ENCODE measurements around the gene ST7L.

The ST7L gene

DNA sequence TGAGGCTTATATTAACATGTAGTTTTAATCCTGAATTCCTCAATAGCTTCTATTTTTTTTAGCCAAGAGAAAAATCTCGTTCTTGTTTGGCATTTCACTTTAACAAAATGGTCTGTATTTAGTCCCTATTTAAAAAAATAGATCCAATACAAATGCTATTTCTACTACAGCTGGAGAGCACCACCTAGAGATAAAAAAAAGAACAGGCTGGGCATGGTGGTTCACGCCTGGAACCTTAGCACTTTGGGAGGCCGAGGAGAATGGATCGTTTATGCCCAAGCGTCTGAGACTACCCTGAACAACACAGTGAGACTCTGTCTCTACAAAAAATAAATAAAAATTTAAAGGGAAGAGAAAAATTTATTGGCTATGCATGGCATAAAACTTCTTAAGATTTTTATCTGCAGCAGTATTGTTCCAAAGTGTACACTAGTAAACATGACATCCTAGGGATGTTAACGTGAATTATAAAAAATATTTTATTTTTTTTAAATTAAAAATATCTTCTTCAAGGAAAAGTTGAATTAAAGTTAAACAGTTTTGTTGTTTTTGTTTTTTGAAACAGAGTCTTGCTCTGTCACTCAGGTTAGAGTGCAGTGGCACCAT lies 4.4 kb downstream of the ST7L start:
- no peak for DNase-seq

DNA sequence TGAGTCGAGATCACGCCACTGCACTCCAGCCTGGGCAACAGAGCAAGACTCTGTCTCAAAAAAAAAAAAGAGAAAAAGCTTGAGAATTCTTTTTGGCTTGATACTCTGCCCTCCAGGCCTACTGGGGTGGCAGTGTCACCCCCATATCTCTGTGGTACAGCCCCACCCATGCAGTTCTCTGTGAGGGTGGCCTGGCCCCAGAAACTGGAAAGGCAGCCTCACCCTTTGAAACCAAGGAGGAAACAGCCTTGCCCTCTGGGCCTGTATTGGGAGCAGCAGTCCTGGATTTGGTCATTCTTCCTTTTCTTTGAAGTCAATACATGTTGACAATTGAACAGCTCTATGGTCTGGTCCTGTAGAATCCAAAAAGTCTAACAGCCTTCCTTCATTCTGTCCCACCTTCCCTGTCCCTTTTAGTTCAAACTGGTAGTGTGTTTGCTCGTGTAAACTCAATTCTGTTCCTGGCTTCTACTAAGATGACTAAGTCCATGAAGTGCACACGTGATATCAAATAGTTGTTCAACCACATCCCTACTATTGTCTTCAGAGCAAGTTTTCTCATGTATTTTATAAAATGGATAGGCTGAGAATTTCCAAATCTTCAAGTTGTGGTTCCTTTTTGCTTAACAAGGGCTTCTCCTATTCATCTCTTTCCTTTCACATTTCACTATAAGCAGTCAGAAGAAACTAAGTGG lies 13.2 kb downstream of the ST7L start:
- DNase-seq: no peak

DNA sequence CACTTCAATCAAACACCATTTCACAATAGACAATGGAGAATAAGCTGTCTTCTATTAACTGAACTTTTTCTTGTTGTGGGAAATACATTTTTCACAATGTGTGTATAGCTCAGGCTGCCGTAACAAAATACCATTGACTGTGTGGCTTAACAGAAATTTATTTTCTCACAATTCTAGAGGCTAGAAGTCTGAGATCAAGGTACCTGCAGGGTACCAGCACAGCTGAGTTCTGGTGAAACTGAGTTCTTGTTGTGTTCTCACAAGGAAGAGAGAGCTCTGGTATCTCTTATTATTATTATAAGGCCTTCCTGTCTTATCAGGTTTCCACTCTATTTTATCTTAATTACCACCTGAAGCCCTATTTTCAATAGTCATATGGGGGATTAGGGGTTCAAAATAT lies 15.4 kb downstream of the ST7L start:
- DNase-seq: no peak

DNA sequence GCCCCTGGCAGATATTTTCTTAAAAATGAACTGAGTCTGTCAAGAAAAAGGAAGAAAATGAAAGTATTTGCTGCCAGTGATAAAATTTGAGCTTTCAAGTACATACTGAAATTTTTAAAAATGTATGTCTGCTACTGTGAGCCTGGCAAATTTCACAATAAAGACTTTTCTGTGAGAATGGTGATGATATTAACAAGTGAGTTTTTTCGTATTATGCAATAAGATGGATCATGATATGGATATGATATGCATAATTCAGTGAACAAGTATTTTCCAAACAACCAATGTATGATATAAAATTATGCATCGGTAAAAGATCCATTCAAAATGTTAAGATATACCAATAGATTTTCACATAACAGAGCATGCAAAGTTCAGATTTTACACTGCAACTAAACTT lies 15.9 kb downstream of the ST7L start:
- no peak for DNase-seq

DNA sequence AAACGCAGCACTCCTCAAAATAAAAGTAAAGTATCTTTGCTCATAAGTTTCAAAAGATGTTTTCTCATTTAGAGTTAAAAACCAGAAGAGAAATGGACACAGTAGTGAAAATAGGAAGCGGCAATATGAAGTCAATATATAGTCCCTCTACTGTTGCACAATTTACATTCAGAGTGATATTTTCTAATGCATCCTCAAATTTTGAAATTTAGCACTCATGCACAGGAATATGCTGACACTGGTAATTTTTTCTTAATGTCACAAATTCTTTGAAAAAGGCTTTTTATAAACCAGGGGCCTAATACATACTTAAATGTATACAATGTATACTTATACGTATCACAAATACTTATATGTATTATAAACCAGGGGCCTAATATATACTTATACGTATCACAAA lies 19.5 kb downstream of the ST7L start:
- DNase-seq: no peak

DNA sequence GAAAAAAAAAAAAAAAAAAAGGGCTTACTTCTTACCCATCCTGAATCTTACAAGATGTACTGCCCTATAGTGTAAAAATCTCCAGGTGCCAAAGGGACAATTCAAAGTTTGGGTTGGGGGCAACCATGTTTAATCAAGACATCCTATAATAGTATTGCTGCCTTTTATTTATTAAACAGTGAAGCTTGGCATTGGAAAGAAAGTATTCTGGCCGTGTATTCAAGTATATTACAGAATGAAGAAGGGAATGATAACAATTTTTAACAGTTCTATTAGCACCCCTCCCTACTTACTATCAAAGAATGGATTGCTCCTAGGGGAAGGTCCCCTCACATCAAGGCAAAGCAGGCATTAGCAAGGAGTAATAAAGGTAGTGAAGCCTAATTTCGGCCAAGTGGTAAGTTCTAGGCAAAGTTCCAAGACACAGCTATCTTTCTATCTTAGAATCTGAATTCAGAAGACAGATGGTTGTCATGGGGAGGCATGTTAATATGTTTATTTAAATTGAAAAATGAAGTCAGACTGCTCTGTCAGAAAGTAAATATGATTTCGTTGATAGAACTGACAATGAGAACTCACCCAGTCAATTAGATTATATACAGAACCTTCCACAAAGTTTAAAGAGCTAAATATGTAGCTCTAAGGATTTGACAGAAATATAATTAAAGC lies 24.6 kb downstream of the ST7L start:
- DNase-seq: no peak

DNA sequence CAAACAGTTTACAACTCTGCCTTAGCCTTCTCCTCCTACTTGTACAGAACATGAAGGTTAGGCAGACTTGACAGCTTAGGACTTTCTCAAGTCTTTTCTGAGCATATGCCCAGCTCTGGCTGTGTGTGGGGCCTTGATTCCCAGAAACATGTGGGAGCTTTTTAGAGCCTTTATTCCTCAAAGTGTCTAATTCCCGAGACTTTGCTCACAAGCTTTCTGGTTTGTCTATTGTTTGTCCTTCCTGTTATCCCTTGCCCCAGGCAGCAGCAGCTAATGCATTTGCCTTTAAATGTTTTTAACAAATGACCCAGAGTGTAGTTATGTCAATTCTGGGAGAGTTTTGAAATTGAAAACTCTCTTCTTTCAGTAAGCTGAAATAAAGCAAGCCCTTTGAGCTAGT lies 29.2 kb downstream of the ST7L start:
- DNase-seq: no peak

DNA sequence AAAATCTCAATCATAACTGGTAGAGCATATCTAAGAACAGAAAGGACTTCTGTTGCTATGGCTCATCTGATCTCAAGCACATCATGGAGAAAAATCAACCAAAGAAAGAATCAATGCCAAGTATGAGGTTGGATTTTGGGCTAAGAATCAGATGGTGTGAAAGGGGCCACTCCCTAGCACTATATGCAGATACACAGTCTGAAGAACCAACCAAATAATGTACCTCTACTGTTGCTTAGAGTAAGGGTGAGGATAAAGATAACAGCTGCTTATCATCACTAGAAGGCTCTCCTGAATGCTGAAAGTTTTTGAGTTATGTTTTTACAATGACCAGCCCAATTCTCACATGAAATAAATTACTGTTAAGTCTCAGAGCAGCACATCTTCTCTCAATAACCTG lies 35.6 kb downstream of the ST7L start:
- no peak for DNase-seq

DNA sequence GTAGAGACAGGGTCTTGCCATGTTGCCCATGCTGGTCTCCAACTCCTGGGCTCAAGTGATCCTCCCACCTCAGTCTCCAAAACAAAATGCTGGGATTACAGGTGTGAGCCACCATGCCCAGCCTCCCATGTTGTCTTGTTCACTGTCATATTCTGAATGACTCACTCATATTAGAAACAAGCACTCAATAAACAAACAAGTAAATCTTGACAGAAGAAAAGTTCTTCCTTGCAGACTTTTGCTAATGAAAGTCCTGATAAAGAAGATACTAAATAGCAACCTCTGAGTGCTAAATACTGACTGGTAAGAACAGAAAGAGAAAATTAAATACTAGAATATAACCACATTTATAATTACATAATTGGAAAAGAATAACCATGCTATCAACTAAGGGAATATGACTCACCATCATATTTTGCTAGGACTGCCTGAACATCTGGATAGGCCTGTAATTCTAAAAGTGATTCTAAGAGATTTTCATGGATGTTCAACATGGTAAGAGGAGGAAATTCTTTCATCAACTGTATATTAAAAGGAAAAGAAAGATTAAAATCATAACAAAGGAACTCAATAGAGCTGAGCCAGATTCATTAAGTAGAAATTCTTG lies 37.3 kb downstream of the ST7L start:
- DNase-seq: no peak

DNA sequence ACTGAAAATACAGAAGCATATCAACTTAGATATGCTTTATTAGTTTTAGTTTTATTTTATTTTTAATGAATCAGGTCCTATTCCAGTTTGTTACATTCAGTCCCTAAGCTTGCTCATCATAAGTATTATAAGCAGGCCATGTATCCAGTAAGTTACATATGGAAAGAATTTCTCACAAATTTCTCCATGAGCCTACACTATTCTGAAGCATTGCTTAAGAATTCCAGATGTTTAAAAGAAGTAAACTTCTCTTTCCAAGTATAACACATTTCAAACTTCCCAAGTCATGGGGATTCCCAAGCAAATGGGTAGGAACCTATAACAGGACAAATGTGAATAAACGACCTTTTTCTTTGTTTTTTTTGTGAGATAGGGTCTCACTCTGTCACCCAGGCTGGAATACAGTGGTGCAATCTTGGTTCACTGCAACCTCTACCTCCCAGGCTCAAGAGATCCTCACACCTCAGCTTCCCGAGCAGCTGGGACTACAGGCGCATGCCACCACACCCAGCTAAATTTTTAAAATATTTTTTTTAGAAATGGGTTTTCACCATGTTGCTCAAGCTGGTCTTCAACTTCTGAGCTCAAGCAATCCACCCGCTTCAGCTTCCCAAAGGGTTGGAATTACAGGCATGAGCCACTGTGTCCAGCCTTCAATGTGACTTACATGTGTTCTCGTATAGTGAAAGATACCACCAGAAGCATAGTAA lies 39.0 kb downstream of the ST7L start:
- DNase-seq: no peak

DNA sequence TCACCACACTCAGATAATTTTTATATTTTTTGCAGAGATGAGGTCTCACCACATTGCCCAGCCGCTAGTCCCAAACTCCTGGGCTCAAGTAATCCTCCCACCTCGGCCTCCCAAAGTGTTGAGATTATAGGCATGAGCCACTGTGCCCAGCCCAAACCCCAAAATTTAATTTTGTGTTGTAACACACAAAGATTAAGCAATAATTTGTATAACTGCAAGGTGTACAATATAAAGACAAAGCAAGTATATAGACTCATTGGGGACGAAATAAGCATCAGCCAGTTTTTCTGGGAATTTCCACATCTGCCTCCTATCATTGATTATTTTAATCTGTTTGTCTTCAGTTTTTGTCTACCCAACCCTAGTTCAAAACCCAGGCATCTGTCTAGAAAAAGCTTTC lies 42.7 kb downstream of the ST7L start:
- no peak for DNase-seq

DNA sequence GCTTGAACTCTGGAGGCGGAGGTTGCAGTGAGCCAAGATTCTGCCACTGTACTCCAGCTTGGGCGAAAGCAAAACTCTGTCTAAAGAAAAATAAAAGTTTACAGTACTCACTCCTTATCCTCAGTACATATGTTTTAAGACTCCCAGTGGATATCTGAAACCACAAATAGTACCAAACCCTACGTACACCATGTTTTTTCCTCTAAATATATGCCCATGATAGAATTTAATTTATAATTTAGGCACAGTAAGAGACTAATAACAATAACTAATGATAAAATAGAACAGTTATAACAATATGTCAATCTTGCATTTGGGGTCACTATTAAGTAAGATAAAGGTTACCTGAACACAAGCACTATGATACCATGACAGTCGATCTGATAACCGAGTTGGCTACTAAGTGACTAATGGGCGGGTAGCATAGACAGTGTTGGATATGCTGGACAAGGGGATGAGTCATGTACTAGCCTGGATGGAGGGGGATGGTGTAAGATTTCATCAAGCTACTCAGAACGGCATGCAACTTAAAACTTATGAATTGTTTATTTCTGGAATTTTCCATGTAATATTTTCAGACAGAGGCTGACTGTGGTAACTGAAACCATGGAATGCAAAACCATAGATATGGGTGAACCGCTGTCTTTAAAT lies 43.7 kb downstream of the ST7L start:
- DNase-seq: no peak

DNA sequence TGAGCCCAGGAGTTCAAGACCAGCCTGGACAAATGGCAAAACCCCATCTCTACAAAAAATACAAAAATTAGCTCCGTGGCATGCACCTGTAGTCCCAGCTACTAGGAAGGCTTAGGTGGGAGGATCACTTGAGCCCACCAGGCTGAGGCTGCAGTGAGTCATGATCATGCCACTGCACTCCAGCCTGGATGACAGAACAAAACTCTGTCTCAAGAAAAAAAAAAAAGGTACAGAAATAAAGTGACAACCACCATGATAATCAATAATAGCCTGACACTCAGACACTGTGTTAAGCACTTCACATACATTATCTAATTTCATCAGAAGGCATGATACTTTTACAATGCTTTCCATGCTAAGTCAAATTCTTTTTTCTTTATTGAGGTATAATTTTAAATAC lies 53.1 kb downstream of the ST7L start:
- DNase-seq: no peak

DNA sequence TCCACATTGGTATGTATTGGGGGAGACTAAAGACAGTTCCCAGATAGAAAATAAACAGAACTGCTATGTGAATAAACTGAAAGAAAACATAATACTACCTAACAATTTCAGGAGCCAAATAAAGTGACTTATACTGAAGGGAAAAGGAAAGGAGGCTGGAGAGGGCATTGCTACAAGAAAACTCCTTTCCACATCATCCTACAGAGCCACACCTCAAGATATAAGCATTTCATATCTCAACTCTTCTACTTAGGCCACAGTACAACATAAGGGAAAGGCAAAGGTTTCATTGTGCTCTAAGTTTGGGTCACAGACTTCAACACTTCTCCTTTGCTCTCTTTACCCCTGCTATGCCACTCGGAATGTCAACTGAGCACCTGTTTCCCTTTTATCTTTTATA lies 54.9 kb downstream of the ST7L start:
- no peak for DNase-seq

DNA sequence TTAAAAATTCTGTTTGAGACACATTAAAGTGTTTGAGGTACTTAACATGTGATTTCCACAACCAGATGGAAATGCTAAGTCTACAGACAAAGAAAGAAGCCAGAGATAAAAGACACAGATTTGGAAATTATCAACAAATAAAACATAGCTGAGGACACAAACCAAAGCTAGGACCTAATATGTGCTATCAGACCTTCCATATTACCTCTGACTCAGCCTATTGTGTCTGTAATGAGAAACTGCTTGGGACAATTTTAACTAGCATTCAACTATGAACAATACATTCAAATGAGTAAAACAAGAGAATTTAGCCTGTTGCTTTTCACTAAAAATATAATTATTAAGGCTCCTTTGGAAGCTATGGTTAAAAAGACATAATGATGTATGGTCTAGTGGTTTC lies 55.6 kb downstream of the ST7L start:
- no peak for DNase-seq

DNA sequence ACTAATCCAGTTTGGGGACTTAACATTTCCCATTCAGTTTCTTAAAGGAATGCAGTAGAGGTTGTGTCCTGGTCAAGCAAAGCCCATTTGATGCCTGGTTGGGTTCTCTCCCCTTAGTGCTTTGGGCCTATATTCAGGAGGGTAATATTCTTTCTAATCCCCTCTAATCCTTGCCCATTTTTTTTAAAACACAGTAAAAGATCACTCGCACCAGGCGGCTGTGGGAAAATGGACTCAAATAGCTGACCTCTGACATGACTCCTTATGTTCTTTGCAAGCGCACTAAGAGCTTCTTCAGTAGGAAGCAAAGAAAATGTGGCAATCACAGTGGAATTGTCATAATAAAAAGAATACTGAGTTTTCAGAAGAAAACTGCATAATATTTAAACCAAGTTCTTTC lies 60.3 kb downstream of the ST7L start:
- DNase-seq: no peak

DNA sequence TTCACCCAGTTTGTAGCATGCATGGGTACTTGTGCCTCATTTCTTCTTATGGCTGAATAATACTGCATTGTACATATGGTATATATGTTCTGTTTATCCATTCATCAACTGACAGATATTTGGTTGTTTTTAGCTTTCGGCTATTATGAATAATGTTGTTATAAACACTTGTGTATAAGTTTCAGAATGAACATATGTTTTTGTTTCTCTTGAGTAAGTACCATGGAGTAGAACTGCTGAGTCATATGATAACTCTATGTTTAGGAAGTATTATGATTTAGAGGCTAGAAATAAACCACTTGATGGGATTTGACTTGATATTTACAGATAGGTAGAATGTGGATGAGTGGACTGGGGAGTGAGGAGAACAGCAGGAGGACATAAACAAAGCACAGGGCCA lies 61.6 kb downstream of the ST7L start:
- DNase-seq: no peak

DNA sequence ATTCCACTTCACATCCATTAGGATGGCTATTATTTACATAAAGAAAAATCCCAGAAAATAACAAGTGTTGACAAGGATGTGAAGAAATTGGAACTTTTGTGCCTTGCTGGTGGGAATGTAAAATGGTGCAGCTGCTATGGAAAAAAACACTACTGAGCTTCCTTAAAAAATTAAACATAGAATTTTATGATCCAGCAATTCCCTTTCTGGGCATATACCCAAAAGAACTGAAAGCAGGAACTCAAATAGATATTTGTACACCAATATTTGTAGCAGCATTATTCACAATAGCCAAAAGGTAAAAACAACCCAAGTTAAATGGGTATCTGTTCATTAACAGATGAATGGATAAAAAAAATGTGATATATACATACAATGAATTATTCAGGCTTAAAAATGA lies 64.5 kb downstream of the ST7L start:
- no peak for DNase-seq

DNA sequence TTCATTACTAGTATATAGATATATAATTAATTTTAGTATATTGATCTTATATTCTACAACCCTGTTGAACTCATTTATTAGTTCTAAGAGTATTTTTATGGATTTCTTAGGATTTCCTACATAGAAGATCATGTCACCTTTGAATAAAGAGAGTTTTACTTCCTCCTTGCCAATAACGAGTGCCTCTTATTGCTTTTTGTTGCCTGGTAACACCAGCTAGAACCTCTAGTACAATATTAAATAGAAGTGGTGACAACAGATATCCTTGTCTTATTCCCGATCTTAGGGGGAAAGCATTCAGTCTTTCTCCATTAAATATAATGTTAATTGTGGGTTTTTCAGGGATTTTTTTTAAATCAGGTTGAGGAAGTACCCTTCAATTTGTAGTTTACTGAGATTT lies 69.4 kb downstream of the ST7L start:
- DNase-seq: no peak

DNA sequence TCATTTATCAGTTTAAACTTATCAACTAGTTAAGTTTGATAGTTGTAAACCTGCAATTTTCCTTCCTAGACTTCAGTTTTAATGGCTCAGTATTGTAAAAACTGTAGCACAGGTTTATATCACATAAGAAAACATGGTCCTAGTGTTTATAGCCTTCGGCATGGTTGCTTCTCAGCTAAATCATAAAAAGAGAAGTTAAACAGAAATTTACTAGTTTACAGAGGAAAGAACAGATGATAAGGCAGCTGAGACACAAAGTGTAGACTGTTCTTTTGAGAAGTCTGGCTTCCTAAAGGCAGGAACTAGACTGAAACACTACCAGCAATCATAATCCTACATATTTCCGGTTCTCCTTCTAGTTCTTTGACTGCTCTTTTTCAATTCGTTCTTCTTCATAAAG lies 70.4 kb downstream of the ST7L start:
- DNase-seq: no peak

DNA sequence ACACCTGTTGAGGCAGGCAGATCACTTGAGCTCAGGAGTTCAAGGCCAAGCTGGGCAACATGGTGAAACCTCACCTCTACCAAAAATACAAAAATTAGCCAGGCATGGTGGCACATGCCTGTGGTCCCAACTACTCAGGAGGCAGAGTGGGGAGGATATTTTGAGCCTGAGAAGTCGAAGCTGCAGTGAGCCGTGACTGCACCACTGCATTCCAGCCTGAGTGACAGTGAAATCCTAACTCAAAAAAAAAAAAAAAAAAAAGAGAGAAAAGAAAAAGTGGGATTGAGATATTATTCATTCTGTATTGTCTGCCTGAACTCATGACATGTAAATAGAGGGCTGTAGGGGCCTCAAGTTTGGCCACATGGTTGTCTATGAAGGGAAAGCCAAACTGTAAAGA lies 72.9 kb downstream of the ST7L start:
- no peak for DNase-seq

DNA sequence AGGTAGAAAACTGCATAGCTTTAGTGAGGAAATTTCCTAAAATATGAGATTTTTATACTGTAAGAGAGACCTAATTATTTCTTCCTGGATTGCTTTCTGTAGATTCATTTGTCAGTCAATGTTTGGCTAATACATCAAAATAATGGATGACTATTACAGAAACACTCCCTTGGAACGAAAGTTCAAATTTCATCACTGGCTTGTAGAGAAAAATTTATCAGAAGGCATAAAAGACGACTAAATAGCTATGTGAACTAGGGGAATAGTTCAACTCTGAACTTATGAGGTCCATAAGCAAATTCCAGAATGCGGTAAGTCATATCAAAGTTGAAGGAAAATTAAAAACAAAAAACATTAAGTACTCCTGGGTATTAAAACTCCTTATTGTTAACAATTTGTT lies 74.2 kb downstream of the ST7L start:
- no peak for DNase-seq

All from COR-L47 (cell line).